Spleen (tissue), 7 donors: ENCODE results near the gene FMO1.

Experiments used
- CTCF ChIP-seq, 11 experiments: fragments of 200-600 bp in 7 of 11; fragments of 450-650 bp in 4 of 11; sonication (generic) in 4 of 11; IDR thresholded peaks in 8 of 11; conservative IDR thresholded peaks in 3 of 11; 1 replicate in 7 of 11; 2 replicates in 4 of 11; pipeline versions ENCODE4 v1.4.0 to v1.8.0; 2016 to 2021; ENCODE audit warnings: antibody characterized with exemption in 11 of 11, inconsistent platforms in 4 of 11, mild to moderate bottlenecking in 1 of 11
- POLR2A ChIP-seq, 3 donors: fragments of 450-650 bp; IDR thresholded peaks; one replicate each; pipeline ENCODE4 v1.5.1; 2017; ENCODE audit warnings: antibody characterized with exemption in 3 of 3, mild to moderate bottlenecking in 1 of 3
- POLR2AphosphoS5 ChIP-seq, 3 donors: sonication (generic); formaldehyde crosslinking; IDR thresholded peaks; one replicate each; pipeline ENCODE4 v1.5.1; 2017; ENCODE audit warnings: antibody characterized with exemption in 3 of 3
- donor health status: DM: no; HTN: no; CAD: no; lungs with moderate emphysema.
- donor health status: DM: no; HTN: no; CAD: no.
- donor health status: DM: no; HTN: no; CAD: no.

DNA sequence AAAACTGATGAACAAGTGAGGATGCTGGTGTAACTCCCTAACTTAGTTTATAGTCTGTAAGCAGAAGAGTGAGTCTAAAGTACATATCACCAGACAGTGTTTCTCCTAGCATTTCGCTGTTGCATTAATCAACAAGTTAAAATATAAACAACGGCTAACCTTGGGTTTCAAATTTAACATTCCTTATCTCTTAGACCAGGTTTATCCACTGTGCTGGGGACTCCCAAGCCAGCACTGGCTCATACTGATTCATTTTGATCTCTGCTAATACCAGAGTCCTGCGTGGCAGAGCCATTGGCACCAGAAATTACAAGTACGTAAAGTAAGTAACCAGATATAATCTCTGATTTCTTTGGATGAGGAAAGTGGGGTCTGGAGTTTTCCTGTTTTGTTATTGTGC is at the start of gene FMO1:
- no peak for TF ChIP-seq CTCF (IDR thresholded peaks at IDR 0.05 in 8 of 11, conservative IDR thresholded peaks at IDR 0.05 in 3 of 11)
- no peak for TF ChIP-seq POLR2AphosphoS5 (IDR thresholded peaks at IDR 0.05)
- TF ChIP-seq POLR2A (IDR thresholded peaks at IDR 0.05) = no peak
